ENCODE results near the gene PCDHA2.
"Not testable (repeated sequence)": the region's sequence is repeated elsewhere in the genome, so short reads cannot be mapped to it uniquely, and the experiment has no call there.

The PCDHA2 gene

DNA sequence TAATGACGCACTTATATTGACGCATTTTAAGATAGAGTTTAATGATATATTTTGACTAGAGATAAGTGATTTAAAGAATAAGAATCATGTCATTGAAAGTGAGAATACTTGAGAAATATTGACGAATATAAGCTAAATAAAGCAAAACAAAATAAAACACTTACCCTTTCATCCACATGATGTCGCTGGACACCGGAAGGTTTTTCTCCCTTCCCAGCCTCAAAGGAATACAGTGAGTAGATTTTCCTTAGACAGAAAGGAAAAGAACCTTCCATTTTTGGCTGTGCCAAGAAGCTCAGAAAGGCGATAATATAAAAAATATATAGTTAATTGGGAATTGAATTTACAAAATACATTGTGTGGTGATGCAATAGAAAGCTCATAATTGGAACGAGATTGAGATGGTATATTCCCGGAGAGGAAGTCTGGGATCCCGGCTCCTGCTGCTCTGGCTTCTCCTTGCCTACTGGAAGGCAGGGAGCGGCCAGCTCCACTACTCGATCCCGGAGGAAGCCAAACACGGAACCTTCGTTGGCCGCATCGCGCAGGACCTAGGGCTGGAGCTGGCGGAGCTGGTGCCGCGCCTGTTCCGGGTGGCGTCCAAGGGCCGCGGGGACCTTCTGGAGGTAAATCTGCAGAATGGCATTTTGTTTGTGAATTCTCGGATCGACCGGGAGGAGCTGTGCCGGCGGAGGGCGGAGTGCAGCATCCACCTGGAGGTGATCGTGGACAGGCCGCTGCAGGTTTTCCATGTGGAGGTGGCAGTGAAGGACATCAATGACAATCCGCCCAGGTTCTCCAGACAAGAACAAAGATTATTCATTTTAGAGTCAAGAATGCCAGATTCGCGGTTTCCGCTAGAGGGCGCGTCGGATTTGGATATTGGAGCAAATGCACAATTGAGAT, 27.0 kb downstream of the PCDHA2 start, which contains the start of gene PCDHA5:
Gene PCDHA5, plus strand, starts transcription at position 239 of the 906 bp plus-strand sequence.
- no peak for DNase-seq

DNA sequence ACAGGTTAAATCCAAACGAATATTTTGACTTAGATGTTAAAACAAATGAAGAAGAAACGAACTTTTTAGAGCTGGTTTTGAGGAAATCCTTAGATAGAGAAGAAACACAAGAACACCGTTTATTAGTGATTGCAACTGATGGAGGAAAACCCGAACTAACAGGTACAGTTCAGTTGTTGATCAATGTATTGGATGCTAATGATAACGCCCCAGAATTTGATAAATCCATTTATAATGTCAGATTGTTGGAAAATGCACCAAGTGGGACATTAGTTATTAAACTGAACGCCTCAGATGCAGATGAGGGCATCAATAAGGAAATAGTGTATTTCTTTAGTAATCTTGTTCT, 27.6 kb downstream of the PCDHA2 start:
- DNase-seq, result no peak

DNA sequence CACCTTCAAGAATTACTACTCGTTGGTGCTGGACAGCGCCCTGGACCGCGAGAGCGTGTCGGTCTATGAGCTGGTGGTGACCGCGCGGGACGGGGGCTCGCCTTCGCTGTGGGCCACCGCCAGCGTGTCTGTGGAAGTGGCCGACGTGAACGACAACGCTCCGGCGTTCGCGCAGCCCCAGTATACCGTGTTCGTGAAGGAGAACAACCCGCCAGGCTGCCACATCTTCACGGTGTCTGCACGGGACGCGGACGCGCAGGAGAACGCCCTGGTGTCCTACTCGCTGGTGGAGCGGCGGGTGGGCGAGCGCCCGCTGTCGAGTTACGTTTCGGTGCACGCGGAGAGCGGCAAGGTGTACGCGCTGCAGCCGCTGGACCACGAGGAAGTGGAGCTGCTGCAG, 28.3 kb downstream of the PCDHA2 start:
- DNase-seq, result not testable (repeated sequence)

DNA sequence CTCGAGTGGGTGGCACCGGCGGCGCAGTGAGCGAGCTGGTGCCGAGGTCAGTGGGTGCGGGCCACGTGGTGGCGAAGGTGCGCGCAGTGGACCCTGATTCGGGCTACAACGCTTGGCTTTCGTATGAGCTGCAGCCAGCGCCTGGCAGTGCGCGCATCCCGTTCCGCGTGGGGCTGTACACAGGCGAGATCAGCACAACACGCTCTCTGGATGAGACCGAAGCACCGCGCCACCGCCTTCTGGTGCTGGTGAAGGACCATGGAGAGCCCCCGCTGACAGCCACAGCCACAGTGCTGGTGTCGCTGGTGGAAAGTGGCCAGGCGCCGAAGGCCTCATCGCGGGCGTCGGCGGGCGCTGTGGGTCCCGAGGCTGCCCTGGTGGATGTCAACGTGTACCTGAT, 28.8 kb downstream of the PCDHA2 start:
- DNase-seq, result no peak

DNA sequence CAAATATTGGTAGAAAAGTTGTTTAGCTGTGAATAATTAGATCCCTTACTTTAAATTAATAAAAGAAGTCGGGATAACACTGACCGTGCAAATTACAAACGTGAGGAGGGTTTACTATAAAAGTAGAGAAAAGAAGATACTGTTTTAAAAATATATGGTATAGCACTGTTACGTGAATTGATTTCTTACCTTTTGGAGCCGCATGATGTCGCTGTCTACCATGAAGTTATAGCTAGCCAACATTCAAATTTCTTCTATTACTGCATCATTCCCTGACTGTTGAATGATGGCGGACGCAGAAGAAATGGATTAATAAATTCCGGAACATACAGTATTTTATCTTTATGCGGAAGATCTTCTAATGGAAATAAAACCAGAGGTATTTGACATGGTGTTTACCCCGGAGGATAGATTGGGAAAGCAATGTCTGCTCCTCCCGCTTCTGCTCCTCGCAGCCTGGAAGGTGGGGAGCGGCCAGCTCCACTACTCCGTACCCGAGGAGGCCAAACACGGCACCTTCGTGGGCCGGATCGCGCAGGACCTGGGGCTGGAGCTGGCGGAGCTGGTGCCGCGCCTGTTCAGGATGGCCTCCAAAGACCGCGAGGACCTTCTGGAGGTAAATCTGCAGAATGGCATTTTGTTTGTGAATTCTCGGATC, 33.2 kb downstream of the PCDHA2 start, which contains the start of gene PCDHA6:
Gene PCDHA6, plus strand, starts transcription at position 257 of the 658 bp plus-strand sequence. Its CDS starts 132 bp downstream, at position 389.
- DNase-seq, result no peak

DNA sequence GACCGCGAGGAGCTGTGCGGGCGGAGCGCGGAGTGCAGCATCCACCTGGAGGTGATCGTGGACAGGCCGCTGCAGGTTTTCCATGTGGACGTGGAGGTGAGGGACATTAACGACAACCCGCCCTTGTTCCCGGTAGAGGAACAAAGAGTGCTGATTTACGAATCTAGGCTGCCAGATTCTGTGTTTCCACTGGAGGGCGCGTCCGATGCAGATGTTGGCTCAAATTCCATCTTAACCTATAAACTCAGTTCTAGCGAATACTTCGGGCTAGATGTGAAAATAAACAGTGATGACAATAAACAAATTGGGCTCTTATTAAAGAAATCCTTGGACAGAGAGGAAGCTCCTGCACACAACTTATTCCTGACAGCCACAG, 33.7 kb downstream of the PCDHA2 start:
- DNase-seq, result no peak

DNA sequence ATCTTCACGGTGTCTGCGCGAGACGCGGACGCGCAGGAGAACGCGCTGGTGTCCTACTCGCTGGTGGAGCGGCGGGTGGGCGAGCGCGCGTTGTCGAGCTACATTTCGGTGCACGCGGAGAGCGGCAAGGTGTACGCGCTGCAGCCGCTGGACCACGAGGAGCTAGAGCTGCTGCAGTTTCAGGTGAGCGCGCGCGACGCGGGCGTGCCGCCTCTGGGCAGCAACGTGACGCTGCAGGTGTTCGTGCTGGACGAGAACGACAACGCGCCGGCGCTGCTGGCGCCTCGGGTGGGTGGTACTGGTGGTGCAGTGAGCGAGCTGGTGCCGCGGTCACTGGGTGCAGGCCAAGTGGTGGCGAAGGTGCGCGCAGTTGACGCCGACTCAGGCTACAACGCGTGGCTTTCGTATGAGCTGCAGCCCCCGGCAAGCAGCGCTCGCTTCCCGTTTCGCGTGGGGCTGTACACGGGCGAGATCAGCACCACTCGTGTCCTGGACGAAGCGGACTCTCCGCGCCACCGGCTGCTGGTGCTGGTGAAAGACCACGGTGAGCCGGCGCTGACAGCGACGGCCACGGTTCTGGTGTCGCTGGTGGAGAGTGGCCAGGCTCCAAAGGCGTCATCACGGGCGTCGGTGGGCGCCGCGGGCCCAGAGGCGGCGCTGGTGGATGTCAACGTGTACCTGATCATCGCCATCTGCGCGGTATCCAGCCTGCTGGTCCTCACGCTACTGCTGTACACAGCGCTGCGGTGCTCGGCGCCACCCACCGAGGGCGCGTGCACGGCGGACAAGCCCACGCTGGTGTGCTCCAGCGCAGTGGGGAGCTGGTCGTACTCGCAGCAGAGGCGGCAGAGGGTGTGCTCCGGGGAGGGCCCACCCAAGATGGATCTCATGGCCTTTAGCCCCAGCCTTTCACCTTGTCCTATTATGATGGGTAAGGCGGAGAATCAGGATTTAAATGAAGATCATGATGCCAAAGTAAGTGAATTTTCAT, 35.2 kb downstream of the PCDHA2 start:
- DNase-seq, result not testable (repeated sequence)

DNA sequence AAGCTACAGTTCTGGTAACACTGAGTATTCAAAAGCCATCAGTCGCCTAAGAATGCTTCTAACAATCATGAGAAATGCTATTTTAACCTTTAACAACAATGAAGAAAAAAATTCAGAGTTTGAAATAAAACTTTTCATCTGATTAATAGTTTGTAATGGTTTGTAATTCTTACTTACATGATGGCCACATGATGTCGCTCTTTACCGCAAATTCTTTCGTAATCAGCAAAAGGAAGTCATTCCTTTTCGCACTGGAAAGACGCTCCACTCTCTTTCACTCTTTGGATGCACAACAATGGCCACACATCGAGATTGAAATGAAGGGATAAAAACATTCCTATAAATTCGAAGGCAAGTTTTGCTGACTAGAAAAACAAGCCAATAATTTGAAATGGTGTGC, 39.3 kb downstream of the PCDHA2 start, which contains the start of gene PCDHA7:
Gene PCDHA7, plus strand, starts transcription at position 277 of the 400 bp plus-strand sequence. Its CDS starts 115 bp downstream, at position 392.
- DNase-seq, result no peak

DNA sequence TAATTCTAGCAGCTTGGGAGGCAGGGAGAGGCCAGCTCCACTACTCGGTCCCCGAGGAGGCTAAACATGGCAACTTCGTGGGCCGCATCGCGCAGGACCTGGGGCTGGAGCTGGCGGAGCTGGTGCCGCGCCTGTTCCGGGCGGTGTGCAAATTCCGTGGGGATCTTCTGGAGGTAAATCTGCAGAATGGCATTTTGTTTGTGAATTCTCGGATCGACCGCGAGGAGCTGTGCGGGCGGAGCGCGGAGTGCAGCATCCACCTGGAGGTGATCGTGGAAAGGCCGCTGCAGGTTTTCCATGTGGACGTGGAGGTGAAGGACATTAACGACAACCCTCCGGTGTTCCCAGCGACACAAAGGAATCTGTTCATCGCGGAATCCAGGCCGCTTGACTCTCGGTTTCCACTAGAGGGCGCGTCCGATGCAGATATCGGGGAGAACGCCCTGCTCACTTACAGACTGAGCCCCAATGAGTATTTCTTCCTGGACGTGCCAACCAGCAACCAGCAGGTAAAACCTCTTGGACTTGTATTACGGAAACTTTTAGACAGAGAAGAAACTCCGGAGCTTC, 39.9 kb downstream of the PCDHA2 start:
- DNase-seq, result not testable (repeated sequence)

DNA sequence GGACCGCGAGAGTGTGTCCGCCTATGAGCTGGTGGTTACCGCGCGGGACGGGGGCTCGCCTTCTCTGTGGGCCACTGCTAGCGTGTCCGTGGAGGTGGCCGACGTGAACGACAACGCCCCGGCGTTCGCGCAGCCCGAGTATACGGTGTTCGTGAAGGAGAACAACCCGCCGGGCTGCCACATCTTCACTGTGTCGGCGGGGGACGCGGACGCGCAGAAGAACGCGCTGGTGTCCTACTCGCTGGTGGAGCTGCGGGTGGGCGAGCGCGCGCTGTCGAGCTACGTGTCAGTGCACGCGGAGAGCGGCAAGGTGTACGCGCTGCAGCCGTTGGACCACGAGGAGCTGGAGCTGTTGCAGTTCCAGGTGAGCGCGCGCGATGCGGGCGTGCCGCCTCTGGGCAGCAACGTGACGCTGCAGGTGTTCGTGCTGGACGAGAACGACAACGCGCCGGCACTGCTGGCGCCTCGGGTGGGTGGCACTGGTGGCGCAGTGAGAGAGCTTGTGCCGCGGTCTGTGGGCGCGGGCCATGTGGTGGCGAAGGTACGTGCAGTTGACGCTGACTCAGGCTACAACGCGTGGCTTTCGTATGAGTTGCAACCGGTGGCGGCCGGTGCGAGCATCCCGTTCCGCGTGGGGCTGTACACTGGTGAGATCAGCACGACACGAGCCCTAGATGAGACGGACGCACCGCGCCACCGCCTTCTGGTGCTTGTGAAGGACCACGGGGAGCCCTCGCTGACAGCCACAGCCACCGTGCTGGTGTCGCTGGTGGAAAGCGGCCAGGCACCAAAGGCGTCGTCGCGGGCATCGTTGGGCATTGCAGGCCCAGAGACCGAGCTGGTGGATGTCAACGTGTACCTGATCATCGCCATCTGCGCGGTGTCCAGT, 41.2 kb downstream of the PCDHA2 start:
- no peak for DNase-seq

DNA sequence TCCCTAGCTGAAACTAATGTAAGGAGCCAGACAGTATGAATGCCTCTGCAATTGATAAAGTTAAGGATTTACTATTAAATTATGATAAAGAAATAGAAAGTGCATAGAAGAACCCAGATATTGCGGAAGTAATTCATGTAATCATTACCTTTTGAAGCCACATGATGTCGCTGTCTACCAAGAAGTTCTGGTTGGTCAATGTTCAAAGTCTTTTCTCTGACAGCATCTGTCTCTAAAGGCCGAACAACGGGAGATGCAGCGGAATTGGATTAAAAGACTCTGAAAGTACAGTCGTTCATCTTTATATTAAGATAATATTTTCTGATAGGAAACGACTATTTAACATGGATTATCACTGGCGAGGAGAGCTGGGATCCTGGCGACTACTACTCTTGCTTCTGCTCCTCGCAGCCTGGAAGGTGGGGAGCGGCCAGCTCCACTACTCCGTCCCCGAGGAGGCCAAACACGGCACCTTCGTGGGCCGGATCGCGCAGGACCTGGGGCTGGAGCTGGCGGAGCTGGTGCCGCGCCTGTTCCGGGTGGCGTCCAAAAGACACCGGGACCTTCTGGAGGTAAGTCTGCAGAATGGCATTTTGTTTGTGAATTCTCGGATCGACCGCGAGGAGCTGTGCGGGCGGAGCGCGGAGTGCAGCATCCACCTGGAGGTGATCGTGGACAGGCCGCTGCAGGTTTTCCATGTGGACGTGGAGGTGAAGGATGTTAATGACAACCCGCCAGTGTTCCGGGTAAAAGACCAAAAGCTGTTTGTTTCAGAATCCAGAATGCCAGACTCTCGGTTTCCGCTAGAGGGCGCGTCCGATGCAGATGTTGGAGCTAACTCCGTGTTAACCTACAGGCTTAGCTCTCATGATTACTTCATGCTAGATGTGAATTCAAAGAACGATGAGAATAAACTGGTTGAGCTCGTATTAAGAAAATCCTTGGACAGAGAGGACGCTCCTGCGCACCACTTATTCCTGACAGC, 46.6 kb downstream of the PCDHA2 start, which contains the start of gene PCDHA8:
Gene PCDHA8, plus strand, starts transcription at position 210 of the 985 bp plus-strand sequence. Its CDS starts 135 bp downstream, at position 345.
- DNase-seq, result no peak

DNA sequence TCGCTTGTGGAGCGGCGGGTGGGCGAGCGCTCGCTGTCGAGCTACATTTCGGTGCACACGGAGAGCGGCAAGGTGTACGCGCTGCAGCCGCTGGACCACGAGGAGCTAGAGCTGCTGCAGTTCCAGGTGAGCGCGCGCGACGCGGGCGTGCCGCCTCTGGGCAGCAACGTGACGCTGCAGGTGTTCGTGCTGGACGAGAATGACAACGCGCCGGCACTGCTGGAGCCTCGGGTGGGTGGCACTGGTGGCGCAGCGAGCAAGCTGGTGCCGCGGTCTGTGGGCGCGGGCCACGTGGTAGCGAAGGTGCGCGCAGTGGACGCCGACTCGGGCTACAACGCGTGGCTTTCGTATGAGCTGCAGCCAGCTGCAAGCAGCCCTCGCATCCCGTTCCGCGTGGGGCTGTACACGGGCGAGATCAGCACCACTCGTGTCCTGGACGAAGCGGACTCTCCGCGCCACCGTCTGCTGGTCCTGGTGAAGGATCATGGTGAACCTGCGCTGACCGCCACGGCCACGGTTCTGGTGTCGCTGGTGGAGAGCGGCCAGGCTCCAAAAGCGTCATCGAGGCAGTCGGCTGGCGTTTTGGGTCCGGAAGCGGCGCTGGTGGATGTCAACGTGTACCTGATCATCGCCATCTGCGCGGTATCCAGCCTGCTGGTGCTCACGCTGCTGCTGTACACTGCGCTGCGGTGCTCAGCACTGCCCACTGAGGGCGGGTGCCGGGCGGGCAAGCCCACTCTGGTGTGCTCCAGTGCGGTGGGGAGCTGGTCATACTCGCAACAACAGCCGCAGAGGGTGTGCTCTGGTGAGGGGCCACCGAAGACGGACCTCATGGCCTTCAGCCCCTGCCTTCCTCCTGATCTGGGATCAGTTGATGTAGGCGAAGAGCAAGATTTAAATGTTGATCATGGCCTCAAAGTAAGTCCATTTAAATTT, 48.4 kb downstream of the PCDHA2 start:
- DNase-seq, result no peak

Measured in bone marrow (tissue), 2 donors.